Fibroblast of skin of scalp (primary cell): ENCODE measurements around the gene STK4.

Source experiments
- DNase-seq: peaks from one replicate; pipeline ENCODE4 v3.0.0-alpha.2; 2013

The STK4 gene

DNA sequence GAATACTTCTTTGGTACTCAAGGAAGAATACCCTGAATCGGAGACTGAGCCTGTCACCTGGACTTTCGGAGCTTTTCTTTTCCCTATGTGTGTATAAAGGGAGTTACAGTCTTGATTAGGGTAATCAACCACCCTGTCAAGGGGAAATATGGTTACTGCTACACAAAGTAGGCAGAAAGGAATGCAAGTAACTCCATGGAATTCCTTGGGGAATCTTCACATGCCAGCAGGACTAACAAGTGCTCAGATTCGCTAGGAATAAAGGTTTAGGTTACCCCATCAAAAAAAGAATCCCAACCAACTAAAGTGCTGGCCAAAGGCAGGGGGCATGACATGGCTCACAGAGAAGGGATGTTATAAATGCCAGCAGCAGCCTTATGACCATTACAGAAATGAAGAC is 124.2 kb downstream of the STK4 start:
- DNase-seq, result peak; percentile 79

- DNase-seq, result no peak
Observed at GRCh38 chr20:45091366-45091765, 125.1 kb downstream of the STK4 start.

GRCh38 chr20:45092898-45093297 is 126.6 kb downstream of the STK4 start:
- DNase-seq, result peak; percentile 70

GRCh38 chr20:45094201-45094600 is 127.9 kb downstream of the STK4 start:
- DNase-seq, result no peak

- DNase-seq, result no peak
Observed at GRCh38 chr20:45094864-45095574, 128.7 kb downstream of the STK4 start.

GRCh38 chr20:45095805-45096238 is 129.5 kb downstream of the STK4 start:
- peak; percentile 69 for DNase-seq

DNA sequence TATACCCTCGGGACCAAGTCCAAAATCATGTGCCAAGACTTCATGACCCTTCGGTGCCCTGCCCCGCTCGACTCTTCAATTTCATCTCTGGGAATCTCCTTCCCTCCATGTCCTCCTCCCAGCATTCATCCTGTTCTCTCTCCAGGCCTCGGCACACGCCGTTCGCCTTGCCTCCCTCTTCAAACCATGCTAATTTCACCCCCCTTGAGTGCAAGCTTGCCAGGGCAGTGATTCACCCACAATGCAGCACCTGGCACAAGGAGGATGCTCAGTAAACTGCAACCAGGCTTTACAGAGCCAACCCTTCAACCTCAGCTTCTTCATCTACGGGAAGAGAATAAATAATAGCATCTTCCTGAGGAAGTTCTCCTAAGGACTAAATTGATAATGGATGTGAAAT is 130.5 kb downstream of the STK4 start:
- DNase-seq, result no peak

DNA sequence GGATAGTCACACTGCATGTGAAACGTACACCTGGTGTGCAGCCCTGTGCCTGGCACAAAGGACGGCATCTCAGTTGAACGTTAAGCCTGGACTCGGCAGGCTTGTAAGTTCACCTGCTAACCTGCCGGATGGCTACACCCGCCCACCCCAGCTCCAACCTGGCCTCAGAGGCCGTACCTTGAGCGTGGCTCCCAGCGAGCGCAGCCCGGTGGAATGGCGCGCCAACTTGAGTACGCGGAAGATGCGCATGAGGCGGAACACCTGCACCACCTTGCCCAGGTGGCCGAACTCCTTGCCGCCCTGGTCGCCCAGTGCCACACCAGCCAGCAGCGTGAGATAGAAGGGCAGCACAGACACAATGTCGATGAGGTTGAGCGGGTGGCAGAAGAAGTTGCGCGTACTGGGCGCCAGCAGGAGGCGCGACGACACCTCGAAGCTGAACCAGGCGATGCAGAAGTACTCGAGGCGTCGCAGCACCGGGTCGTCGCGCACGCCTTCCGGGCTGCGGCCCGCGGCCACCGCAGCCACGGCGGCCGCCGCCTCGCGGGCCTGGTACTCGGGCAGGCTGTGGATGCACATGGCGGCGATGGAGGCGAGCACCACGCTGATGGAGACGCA is 131.3 kb downstream of the STK4 start:
- DNase-seq, result peak; percentile 50

DNA sequence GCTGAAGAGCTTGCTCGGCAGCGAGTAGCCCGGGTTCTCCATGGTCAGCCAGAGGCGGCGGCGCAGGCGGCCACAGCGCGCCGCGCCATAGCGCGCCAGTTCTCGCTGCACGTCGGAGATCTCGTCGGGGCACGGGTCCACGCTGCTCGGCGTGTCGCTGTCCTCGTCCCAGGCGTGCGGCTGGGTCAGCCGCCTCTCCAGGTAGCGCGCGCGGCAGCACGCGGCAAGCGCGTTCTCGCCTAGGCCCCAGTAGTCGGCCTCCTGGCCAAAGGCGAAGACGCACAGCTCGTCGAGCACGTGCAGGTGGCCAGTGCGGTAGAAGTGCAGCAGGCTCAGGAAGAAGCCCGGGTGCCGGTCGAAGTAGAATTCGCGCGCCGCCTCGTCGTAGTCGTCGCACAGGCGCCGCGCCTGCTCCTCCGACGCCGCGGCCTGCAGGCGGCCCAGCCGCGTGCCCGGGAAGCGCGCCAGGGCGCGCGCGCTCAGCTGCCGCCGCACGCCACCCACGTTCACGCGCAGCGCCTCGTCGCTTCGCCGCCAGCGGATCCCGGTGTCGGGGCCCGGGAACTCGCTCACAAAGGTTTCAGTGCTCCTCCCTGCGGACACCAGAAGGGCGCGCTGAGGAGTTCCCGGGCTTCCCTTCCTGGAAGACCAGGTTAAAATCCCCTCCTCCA is 131.9 kb downstream of the STK4 start:
- peak; percentile 49 for DNase-seq

- peak; percentile 25 for DNase-seq
Observed at GRCh38 chr20:45100563-45101245, 134.4 kb downstream of the STK4 start, which contains the start of gene KCNS1. Gene KCNS1, minus strand, starts transcription at chr20:45101127. Its CDS starts 1,891 bp downstream, at chr20:45099236.

GRCh38 chr20:45101333-45101850 is 135.1 kb downstream of the STK4 start:
- DNase-seq, result no peak

DNA sequence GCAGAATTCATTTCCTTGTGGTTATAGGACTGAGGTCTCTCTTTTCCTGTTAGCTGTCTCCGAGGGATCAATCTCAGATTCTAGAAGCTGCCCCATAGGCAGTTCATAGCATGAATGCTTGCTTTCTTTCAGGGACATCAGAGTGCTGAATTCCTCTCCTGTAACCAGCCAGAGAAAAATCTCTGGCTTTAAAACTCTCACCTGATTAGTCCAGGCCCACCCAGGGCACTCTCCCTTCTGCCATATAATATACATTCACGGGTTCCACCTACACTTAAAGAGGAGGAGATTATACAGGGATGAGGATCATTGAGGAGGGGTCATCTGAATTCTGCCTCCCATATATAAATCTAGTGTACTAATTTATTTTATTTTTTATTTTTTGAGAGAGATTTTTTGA is 136.8 kb downstream of the STK4 start:
- DNase-seq, result no peak

DNA sequence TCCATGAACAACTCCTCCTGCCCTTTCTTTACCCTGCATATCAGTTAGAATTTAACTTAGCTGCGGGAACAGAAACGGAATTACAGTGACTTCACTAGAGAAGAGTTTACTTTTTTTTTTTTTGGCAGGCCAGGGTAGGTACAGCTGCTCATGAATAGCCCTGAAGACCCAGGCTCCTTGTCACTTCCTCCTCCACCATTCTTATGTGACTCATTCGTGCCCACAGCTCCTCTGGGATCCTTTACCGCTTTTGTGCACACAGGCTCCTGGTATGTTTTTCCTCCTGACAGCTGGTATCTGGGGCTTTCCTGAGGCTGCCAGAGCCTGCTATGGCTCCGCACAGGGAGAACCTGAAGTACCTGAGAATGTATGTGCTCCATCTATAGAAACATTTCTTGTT is 138.5 kb downstream of the STK4 start:
- peak; percentile 83 for DNase-seq

DNA sequence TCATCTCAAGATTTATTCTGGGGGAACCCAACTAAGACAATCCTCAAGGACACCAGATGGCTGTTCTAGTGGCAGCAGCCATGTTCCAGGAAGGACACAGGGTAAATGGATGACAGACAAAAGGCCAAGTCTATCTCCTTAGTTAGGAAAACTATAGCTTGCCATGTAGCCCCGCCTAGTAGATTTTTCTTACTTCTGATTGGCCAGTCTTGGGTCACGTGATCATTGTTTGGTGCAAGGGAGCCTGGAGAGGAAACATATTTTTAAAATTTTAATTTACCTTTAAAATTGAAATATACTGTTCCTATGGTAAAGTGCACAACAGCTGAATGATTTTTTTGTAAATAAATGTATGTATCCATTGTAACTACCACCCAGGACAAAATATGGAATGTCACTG is 139.0 kb downstream of the STK4 start:
- no peak for DNase-seq

DNA sequence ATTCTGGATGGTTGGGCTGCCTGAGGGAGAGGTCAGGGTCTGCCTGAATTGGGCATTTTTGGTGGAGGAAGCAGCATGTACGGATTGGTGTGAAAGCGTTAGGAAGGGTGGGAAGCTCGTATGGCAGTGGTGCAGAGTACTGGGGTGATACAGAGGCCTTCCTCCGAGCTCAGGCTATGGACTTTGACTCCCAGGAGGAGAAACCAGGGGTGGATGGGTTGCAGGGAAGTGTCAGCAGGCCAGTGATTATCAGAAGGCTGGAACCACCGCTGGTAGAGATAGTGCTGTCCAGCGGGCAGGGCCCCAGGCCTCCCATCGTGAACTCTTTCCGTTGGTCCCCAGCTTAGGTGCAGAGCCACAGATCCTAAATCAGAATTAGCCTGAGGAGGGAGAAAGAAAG is 143.3 kb downstream of the STK4 start:
- DNase-seq, result no peak

GRCh38 chr20:45110301-45110700 is 144.0 kb downstream of the STK4 start:
- DNase-seq, result no peak

DNA sequence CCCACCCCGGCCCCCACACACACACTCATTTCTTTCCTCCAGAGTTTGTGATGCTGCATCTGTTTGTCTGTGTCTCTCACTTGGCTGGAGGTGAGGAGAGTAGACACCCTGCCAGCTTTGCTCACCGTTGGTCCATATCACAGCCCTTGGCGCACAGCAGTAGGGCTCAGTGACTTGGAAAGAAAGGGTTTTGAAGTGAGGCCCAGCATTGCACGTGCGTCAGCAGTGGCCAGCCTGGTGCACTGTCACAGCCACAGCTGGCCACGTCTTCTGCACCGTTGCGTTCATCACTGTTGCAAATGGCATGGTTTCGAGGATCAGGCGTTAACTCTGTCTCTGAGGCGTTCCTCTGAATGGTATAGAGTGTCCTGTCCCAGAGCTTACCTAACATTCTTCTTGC is 145.0 kb downstream of the STK4 start:
- DNase-seq, result no peak

GRCh38 chr20:45111799-45112471 is 145.6 kb downstream of the STK4 start:
- DNase-seq, result peak; percentile 11

GRCh38 chr20:45112754-45113153 is 146.4 kb downstream of the STK4 start:
- DNase-seq, result no peak

DNA sequence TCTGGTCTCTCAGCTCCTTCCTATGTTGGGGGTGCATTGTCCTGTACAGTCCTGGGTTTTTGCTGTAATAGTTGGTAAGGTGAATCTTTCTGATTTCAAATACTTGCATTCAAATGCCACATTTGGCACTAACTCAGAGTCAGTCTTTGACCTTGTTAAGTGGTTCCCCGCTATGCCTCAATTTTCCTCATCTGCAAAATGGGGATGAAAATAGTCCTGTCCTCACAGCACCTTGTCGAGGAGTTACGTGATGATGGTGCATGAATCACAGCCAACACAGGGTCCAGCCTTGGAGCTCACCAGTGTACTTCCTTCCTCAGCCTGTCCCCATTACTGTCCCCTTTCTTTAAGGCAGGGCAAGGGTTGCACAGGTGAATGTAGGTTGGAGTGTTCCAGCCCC is 147.6 kb downstream of the STK4 start:
- DNase-seq, result no peak

DNA sequence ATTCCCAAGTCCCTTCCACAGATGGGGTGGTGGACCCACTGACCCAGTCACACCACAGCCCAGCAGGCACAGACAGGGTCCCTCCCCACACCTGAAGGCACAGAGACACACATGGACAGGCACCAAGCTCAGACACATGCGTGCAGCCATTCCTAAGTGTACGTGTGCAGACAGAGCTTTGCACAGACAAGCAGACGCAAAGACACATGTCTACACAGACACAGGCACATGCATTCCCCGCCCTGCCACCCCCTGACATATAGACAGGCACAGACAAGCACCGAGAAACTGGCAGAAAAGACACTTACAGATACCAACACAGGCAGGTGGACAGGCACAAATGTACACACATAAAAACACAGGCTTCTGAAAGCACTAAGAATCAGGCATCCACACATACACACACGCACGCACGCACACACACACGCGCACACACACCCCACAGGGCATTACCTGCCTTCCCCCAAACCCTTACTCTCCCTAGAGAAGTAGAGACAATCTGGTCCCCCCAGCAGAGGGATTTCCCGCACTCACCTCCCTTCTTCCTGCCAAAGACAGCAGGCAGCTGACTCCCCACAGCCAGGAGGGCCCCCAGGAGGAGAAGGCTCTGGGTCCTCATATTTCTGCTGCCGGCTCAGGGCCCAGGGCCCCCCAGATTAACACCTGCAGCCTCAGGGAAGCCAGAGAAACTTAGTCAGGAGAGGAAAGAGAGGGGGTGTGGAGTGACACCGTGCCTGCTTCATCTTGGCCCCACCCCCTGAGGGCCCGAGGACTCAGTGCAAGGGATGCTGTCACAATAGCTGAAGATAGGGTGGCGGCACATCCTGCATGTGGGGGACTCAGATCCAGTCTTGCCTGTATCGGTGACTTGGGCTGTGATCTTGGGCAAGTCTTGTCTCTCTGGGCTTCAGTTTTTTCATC is 148.4 kb downstream of the STK4 start, which contains the start of gene WFDC5:
WFDC5 (minus strand) TSS at position 710 of the 921 bp plus-strand sequence; CDS start at position 619, 91 bp downstream.
- DNase-seq, result no peak
